ENCODE measurements around the gene VAV2.

Gene VAV2

DNA sequence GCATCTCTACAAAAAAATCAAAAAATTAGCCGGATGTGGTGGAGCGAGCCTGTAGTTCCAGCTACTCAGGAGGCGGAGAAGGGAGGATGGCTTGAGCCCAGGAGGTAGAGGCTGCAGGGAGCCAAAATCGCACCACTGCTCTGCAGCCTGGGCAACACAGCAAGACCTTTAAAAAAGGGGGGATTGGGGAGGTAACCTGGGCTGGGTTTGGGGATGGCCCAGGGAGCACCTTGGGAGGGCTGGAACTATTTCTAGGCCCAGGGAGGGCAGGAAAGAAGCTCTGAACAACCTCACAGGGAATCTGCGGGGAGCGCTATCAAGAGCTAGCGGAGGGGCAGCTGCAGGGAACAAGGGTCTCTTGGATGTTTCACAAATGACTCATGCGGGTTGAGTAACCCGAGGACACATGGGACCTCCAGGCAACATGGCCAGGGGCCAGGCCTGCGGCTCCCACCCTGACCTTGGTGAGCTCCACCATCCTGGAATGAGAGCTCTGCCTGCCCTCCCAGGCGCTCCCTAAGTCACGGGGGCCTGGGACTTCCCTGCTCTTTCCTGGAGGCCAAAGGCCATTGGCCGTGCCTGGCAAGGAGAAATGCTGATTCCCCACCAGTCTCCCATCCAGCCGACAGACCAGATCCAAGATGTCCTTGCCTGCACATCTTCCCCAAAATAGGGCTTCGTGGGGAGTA lies 277.4 kb downstream of the VAV2 start:
- H3K4me1 Mint-ChIP-seq (ENCODE audit: low read depth in 2 of 2) = peaks cover 0 to 3% of the 10 kb centered on the region in 2 donors
- no peak for ATAC-seq (replicated peaks)
- DNase-seq = no peak
- no peak overlapping the region for H3K4me3 Mint-ChIP-seq
- H3K27me3 Mint-ChIP-seq = peaks cover 10 to 58% of the 10 kb centered on the region in 2 donors
- no peaks in the 10 kb centered on the region for H3K9me3 Mint-ChIP-seq
- H3K27ac Mint-ChIP-seq = peak overlapping the region in 1 of 2 donors; percentile 77
- peaks cover 3% of the 10 kb centered on the region for H3K36me3 Mint-ChIP-seq (ENCODE audit: insufficient read depth)

DNA sequence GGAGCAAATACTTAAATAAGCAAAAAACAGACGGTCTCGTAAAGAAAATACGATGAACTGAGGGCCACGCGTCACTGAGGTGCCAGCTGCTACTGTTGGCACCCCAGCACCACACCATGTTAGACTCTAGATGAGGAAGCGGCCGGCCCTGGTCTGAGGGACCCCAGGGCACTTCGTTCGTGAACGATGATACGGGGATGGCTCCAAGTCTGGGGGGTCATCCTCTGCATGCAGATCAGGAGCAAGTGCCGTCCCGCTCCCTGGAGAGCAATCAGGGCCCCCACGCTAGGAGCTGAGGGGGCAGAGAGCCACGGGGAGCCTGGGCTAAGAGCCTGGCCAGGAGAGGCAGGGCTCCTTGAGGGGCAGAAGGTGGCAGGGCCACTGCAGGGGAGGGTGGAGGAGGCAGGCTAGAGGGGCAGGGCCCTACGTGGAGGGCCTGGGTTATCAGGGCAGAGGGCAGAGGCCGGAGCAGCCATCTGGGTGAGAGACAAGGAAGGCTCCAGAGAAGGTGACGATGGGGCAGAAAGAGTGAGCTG lies 278.1 kb downstream of the VAV2 start:
- DNase-seq = no peak
- Mint-ChIP-seq H3K27me3 (peaks cover 9 to 52% of the 10 kb centered on the region in 2 donors), H3K9me3 (no peaks in the 10 kb centered on the region), H3K4me3 (no peak overlapping the region), H3K4me1 (ENCODE audit: low read depth in 2 of 2) (peaks cover 3% of the 10 kb centered on the region in 2 donors), H3K36me3 (ENCODE audit: insufficient read depth) (peaks cover 2% of the 10 kb centered on the region), H3K27ac (peak overlapping the region; percentile 15 to 77)
- no peak for ATAC-seq (replicated peaks)

DNA sequence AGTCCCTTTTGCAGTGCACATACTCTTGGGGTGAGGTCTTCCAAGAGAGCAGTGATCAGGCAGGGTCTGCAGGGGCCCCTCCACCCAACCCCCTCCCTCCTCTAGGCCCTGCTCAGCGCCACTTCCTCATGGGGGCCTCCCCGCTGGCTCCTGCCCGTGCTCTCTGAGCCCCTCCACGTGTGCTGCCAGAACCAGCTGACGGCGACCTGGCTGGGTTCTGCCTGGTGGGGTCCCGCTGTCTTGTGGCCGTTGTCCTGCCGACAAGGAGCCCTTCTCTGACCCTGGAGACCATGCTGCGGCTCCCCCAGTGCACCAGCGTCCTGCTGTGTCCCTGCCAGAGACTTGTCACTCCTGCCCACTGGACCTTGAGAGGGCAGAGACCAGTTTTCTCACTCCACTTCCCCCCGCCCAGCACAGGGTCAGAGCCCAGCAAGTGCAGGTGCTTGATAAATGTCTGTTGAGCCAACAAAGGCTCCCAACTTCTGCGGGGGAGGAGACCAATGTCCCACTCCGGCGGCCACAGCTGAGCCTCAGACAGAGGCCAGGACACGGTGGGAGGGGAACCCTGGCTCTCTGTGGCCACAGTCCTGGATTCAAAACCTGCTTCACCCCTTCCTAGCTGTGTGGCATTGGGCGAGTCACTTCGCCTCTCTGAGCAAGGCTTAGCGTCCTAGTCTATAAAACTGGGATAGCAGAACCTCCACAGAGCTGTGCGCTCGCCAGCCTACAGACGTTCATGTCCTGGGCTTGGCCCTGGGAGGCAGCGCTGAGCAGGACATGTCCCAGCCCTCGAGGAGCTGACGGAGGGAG lies 278.8 kb downstream of the VAV2 start:
- Mint-ChIP-seq H3K4me3 (no peak overlapping the region), H3K9me3 (no peaks in the 10 kb centered on the region), H3K27ac (peak overlapping the region in 1 of 2 donors; percentile 15), H3K27me3 (peaks cover 6 to 47% of the 10 kb centered on the region in 2 donors), H3K4me1 (ENCODE audit: low read depth in 2 of 2) (peaks cover 3% of the 10 kb centered on the region in 2 donors), H3K36me3 (ENCODE audit: insufficient read depth) (no peaks in the 10 kb centered on the region)
- no peak for ATAC-seq (replicated peaks)
- no peak for DNase-seq

DNA sequence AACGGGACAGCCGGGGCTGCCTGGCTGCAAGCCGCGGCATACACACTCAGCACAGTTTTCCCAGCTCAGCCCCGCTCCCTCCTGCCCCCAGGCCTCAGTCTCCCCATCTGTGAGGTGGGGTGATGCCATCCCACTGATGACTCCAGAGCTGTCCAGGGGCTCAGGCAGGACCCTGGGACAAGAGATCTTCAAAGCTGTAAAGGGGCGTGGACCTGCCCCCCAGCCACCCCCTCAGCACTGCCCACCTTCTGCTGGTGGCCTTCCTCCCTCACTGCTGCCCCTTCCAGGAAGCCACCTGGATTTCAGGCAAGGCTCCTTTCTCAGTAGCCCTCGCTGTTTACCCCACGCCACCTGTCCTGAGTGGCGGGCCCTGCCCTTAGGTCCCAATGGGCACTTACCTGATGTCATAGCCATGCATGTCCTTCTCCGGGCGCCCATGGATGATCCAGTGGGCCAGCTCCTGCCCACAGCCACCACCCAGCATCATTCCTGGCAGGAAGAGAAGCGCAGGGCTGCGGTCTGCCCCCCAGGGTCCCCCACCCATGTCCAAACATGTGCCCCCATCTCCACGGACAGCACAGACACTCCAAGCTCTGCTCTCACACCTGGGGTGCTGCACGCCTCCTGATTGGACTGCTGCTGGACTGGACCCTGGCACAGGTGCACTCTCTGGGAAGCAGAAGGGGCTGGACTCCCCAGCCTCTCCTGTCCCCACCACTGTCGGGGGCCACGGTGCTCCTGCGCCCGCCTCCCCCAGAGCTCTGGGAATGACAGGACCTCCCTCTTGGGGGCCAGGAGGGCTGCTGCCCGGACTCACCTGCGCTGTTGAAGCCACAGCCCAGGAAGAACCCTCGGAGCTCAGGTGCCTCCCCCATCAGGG lies 279.7 kb downstream of the VAV2 start:
- H3K36me3 Mint-ChIP-seq (ENCODE audit: insufficient read depth) = no peaks in the 10 kb centered on the region
- no peak overlapping the region for H3K27ac Mint-ChIP-seq
- peaks cover 6 to 38% of the 10 kb centered on the region in 2 donors for H3K27me3 Mint-ChIP-seq
- no peak overlapping the region for H3K4me3 Mint-ChIP-seq
- no peaks in the 10 kb centered on the region for H3K9me3 Mint-ChIP-seq
- peaks cover 3% of the 10 kb centered on the region in 2 donors for H3K4me1 Mint-ChIP-seq (ENCODE audit: low read depth in 2 of 2)
- no peak for DNase-seq
- no peak for ATAC-seq (replicated peaks)
